HG03135 (cell line): ENCODE results near the gene IFT20.
A peak's percentile ranks its signal among the peaks of the same experiment; 100 is the strongest.

Experiments
- ATAC-seq: cut with Tn5 transposase; IDR thresholded peaks from one replicate; pipeline ENCODE4 v1.9.1; 2021; ENCODE audit warnings: mild to moderate bottlenecking, moderate library complexity; ENCODE audit not compliant: unreplicated experiment

The IFT20 gene

GRCh38 chr17:28335201-28335958, at the start of gene IFT20, which contains the start of gene TNFAIP1:
Gene IFT20 (minus strand): TSS chr17:28335472. CDS start chr17:28331985, 3,487 bp downstream.
Gene TNFAIP1 (plus strand): TSS chr17:28335761. CDS start chr17:28339522, 3,761 bp downstream.
- ATAC-seq, result peak; percentile 95

GRCh38 chr17:28385037-28385400, 49.7 kb upstream of the IFT20 start:
- peak; percentile 20 for ATAC-seq

- ATAC-seq, result peak; percentile 81
Measured at GRCh38 chr17:28384281-28385036, 49.2 kb upstream of the IFT20 start.

- ATAC-seq, result no peak
Measured at GRCh38 chr17:28381141-28381825, 46.0 kb upstream of the IFT20 start.

- ATAC-seq, result no peak
Measured at GRCh38 chr17:28379814-28380801, 44.8 kb upstream of the IFT20 start.

- no peak for ATAC-seq
Measured at GRCh38 chr17:28372945-28373274, 37.6 kb upstream of the IFT20 start.

- no peak for ATAC-seq
Measured at GRCh38 chr17:28372203-28372944, 37.1 kb upstream of the IFT20 start.

GRCh38 chr17:28371245-28372202, 36.3 kb upstream of the IFT20 start, which contains the start of gene SARM1:
Gene SARM1 (plus strand): TSS chr17:28371694. CDS start chr17:28372033, 339 bp downstream.
- ATAC-seq, result peak; percentile 79

GRCh38 chr17:28370744-28371103, 35.5 kb upstream of the IFT20 start:
- no peak for ATAC-seq

GRCh38 chr17:28370035-28370743, 34.9 kb upstream of the IFT20 start, which contains the start of gene VTN:
Gene VTN (minus strand): TSS chr17:28370307. CDS start chr17:28370203, 104 bp downstream.
- no peak for ATAC-seq

- no peak for ATAC-seq
Measured at GRCh38 chr17:28369684-28370034, 34.4 kb upstream of the IFT20 start.

- ATAC-seq, result no peak
Measured at GRCh38 chr17:28368915-28369683, 33.8 kb upstream of the IFT20 start.

- no peak for ATAC-seq
Measured at GRCh38 chr17:28368306-28368831, 33.1 kb upstream of the IFT20 start.

- ATAC-seq, result no peak
Measured at GRCh38 chr17:28367641-28368305, 32.5 kb upstream of the IFT20 start.

GRCh38 chr17:28366605-28367004, 31.3 kb upstream of the IFT20 start:
- no peak for ATAC-seq

- ATAC-seq, result no peak
Measured at GRCh38 chr17:28365487-28365886, 30.2 kb upstream of the IFT20 start.
